HCT116 (cell line): ENCODE data around the gene OPCML. TPM values are rescaled to one million over a fixed set of nuclear protein-coding genes. Genes with fewer than 3 reads are reported as not detected.

Experiments
- ATAC-seq: fragments of 200-7000 bp; cut with Tn5 transposase; 2 replicates; pipeline ENCODE4 v1.9.1; 2020; ENCODE audit warnings: mild to moderate bottlenecking, moderate library complexity
- BruUV-seq: library from RNA; stranded (reverse); fragments of 400-500 nt; replicated peaks from 2 replicates; lab custom pipeline; 2021; lab: Mats Ljungman, UMichigan
- CTCF ChIA-PET: fragments of 300-600 bp; sonication (Branson Sonifier 250); formaldehyde crosslinking; loops from one replicate; lab custom pipeline; 2021; ENCODE audit warnings: antibody characterized with exemption; lab: Charles Lee
- POLR2A ChIA-PET: fragments of 300-600, 350-600 bp; sonication (Branson Sonifier 250); formaldehyde crosslinking; loops from one replicate; lab custom pipeline; 2021; ENCODE audit warnings: antibody characterized with exemption; lab: Charles Lee
- RAD21 ChIA-PET, 2 experiments: fragments of 300-600 bp; sonication (Branson Sonifier 250); formaldehyde crosslinking; loops; one replicate each; lab custom pipeline; 2023; ENCODE audit warnings: low total read pairs in 2 of 2; ENCODE audit not compliant: uncharacterized antibody in 2 of 2, unreplicated experiment in 2 of 2, low non-redundant PET in 1 of 2; lab: Charles Lee
- DNase-seq: peaks from one replicate; pipeline ENCODE4 v3.0.0-alpha.2; 2010; ENCODE audit warnings: low read depth, low spot score
- H2AFZ ChIP-seq: fragments of 200-600 bp; shearing (Covaris generic), sonication (generic); 2 replicates; pipeline ENCODE4 v1.6.1; 2017; ENCODE audit warnings: low read depth, mixed run types, mixed read lengths, antibody characterized with exemption, low read length; ENCODE audit not compliant: poor library complexity, severe bottlenecking
- H3K27ac ChIP-seq: 2 replicates; pipeline ENCODE4 v1.5.1; 2012; ENCODE audit warnings: low read depth, low read length
- H3K27me3 ChIP-seq: fragments of 200-600 bp; sonication (generic); 2 replicates; pipeline ENCODE4 v1.6.1; 2016; ENCODE audit warnings: mixed run types, low read length, mixed read lengths; ENCODE audit not compliant: insufficient read depth
- H3K36me3 ChIP-seq, 2 experiments: fragments of 200-500 bp in 1 of 2; fragments of 200-600 bp in 1 of 2; sonication (Bioruptor generic) in 1 of 2; sonication (generic) in 1 of 2; 2 replicates each; pipeline versions ENCODE4 v1.5.1 to v1.6.1; 2014 to 2016; ENCODE audit warnings: low read length in 2 of 2, inconsistent platforms in 1 of 2, mixed read lengths in 1 of 2, mixed run types in 1 of 2; ENCODE audit not compliant: insufficient read depth in 2 of 2, control insufficient read depth in 1 of 2
- H3K4me1 ChIP-seq, 2 experiments: fragments of 200-600 bp in 1 of 2; sonication (generic) in 1 of 2; 2 replicates each; pipeline versions ENCODE4 v1.5.1 to v1.6.1; 2012 to 2017; ENCODE audit warnings: low read length in 2 of 2, inconsistent platforms in 1 of 2, mild to moderate bottlenecking in 1 of 2, mixed read lengths in 1 of 2, mixed run types in 1 of 2, moderate library complexity in 1 of 2; ENCODE audit not compliant: insufficient read depth in 2 of 2, control insufficient read depth in 1 of 2
- H3K4me2 ChIP-seq: fragments of 200-600 bp; sonication (generic); 2 replicates; pipeline ENCODE4 v1.6.1; 2017; ENCODE audit warnings: mixed run types, low read length, mixed read lengths
- H3K4me3 ChIP-seq, 2 experiments: fragments of 200-600 bp in 1 of 2; sonication (generic) in 1 of 2; replicated peaks in 1 of 2; 2 replicates each; pipeline ENCODE4 v1.5.1; 2011 to 2016; ENCODE audit warnings: low read length in 2 of 2, control low read depth in 1 of 2, low read depth in 1 of 2, mild to moderate bottlenecking in 1 of 2, mixed read lengths in 1 of 2, mixed run types in 1 of 2
- H3K79me2 ChIP-seq: fragments of 200-600 bp; sonication (generic); 2 replicates; pipeline ENCODE4 v1.6.1; 2017; ENCODE audit warnings: mild to moderate bottlenecking, mixed run types, low read length, moderate library complexity, mixed read lengths; ENCODE audit not compliant: insufficient read depth
- H3K9ac ChIP-seq: fragments of 200-600 bp; sonication (generic); 2 replicates; pipeline ENCODE4 v1.6.1; 2016; ENCODE audit warnings: low read length, mixed read lengths
- H3K9me2 ChIP-seq: fragments of 200-600 bp; sonication (generic), shearing (Covaris generic); 2 replicates; pipeline ENCODE4 v1.6.1; 2017; ENCODE audit warnings: mixed run types, mild to moderate bottlenecking, moderate library complexity; ENCODE audit not compliant: insufficient read depth
- H3K9me3 ChIP-seq, 2 experiments: fragments of 200-500 bp in 1 of 2; fragments of 200-600 bp in 1 of 2; sonication (Bioruptor generic) in 1 of 2; sonication (generic) in 1 of 2; 2 replicates each; pipeline ENCODE4 v1.6.1; 2014 to 2017; ENCODE audit warnings: low read length in 2 of 2, mixed read lengths in 2 of 2, inconsistent platforms in 1 of 2, low read depth in 1 of 2, mild to moderate bottlenecking in 1 of 2, mixed run types in 1 of 2, moderate library complexity in 1 of 2; ENCODE audit not compliant: control insufficient read depth in 1 of 2, insufficient read depth in 1 of 2
- H4K20me1 ChIP-seq: fragments of 200-600 bp; sonication (generic), shearing (Covaris generic); 2 replicates; pipeline ENCODE4 v1.6.1; 2017; ENCODE audit warnings: mixed run types, mild to moderate bottlenecking, moderate library complexity; ENCODE audit not compliant: insufficient read depth
- CEBPB ChIP-seq: IDR thresholded peaks from 2 replicates; pipeline ENCODE4 v1.6.1; 2012; ENCODE audit warnings: low read depth
- EGR1 ChIP-seq: IDR thresholded peaks from 2 replicates; pipeline ENCODE4 v1.6.1; 2012; ENCODE audit warnings: low read depth
- ELF1 ChIP-seq: IDR thresholded peaks from 2 replicates; pipeline ENCODE4 v1.6.1; 2012; ENCODE audit warnings: low read depth, borderline replicate concordance
- EZH2phosphoT487 ChIP-seq: fragments of 200-600 bp; IDR thresholded peaks from 2 replicates; pipeline ENCODE4 v1.6.1; 2018; ENCODE audit warnings: antibody characterized with exemption, borderline replicate concordance
- POLR2A ChIP-seq: IDR thresholded peaks from 2 replicates; pipeline ENCODE4 v1.7.0; 2011; ENCODE audit warnings: borderline replicate concordance; ENCODE audit not compliant: insufficient read depth, insufficient read length; ENCODE audit errors: extremely low read depth
- POLR2AphosphoS5 ChIP-seq: IDR thresholded peaks from 2 replicates; pipeline ENCODE4 v1.6.1; 2011; ENCODE audit warnings: mild to moderate bottlenecking, low read depth, low read length, moderate library complexity
- RAD21 ChIP-seq: IDR thresholded peaks from 2 replicates; pipeline ENCODE4 v1.6.1; 2012; ENCODE audit warnings: low read depth, mild to moderate bottlenecking
- REST ChIP-seq: IDR thresholded peaks from 2 replicates; pipeline ENCODE4 v1.6.1; 2012; ENCODE audit warnings: low read depth
- SIN3A ChIP-seq: IDR thresholded peaks from 2 replicates; pipeline ENCODE4 v1.6.1; 2012; ENCODE audit warnings: low read depth
- SP1 ChIP-seq: IDR thresholded peaks from 2 replicates; pipeline ENCODE4 v1.6.1; 2012; ENCODE audit warnings: low read depth
- SRF ChIP-seq: IDR thresholded peaks from 2 replicates; pipeline ENCODE4 v1.6.1; 2012; ENCODE audit warnings: low read depth
- TCF7L2 ChIP-seq: IDR thresholded peaks from 2 replicates; pipeline ENCODE4 v1.7.0; 2011; ENCODE audit warnings: borderline replicate concordance, inconsistent platforms; ENCODE audit not compliant: insufficient read depth, insufficient read length; ENCODE audit errors: extremely low read depth
- YY1 ChIP-seq: IDR thresholded peaks from 2 replicates; pipeline ENCODE4 v1.6.1; 2011; ENCODE audit warnings: low read length, low read depth, moderate library complexity, mild to moderate bottlenecking; ENCODE audit not compliant: insufficient replicate concordance; ENCODE audit errors: extremely low read depth
- ZNF274 ChIP-seq: fragments of 200-500 bp; sonication (Bioruptor generic); IDR thresholded peaks from 2 replicates; pipeline ENCODE4 v1.6.1; 2014; ENCODE audit warnings: mild to moderate bottlenecking, low read depth, low read length, inconsistent platforms
- intact Hi-C: fragments of 100-400 bp; cut with micrococcal nuclease; formaldehyde crosslinking; loops from 2 replicates; pipeline ENCODE4 v1.10.0; 2022
- total RNA-seq: library from RNA; stranded (reverse); gene quantifications from one replicate; pipeline ENCODE4 v1.2.1, GENCODE V29; 2021; ENCODE audit not compliant: unreplicated experiment
- TF ChIP-seq, protein P1 (sequence below): IDR thresholded peaks from 2 replicates; pipeline ENCODE4 v1.6.1; 2011; ENCODE audit warnings: mild to moderate bottlenecking, low read length, moderate library complexity; ENCODE audit not compliant: insufficient replicate concordance; ENCODE audit errors: extremely low read depth
- TF ChIP-seq, protein P2 (sequence below): IDR thresholded peaks from 2 replicates; pipeline ENCODE4 v1.6.1; 2012
- TF ChIP-seq, protein P3 (sequence below), 3 experiments: fragments of 200-600 bp in 1 of 3; sonication (generic) in 1 of 3; IDR thresholded peaks in 2 of 3; conservative IDR thresholded peaks in 1 of 3; 2 replicates each; pipeline ENCODE4 v1.5.1; 2012 to 2017; ENCODE audit warnings: low read depth in 2 of 3, low read length in 2 of 3, antibody characterized with exemption in 1 of 3, borderline replicate concordance in 1 of 3, control low read depth in 1 of 3, mild to moderate bottlenecking in 1 of 3, mixed read lengths in 1 of 3, mixed run types in 1 of 3, moderate library complexity in 1 of 3; ENCODE audit not compliant: insufficient read depth in 1 of 3

Gene OPCML
- total RNA-seq, 1 experiment from 2014 or later: not detected

DNA sequence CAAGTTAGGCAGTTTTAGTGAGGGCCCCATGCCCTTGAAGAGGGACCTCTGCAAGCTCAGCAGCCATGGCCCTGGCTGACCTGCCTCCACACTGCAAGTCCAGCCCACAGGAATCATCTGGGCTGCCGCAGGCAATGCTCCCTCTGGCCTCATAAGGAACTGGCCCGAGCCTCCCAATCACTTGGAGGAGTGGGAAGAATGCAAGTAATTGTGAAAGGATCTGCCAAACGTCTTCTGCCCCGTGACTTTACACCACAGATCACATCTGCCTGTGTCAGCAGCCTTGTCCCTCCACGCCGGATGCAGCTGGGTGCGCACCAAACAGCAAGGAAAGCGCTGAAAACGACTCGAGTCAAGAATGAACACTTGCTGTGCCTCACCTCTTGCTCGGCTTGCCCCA lies 23.8 kb downstream of the OPCML start:
- no peak overlapping the region for H3K27ac ChIP-seq

More for the DNA sequence above, 23.8 kb downstream of the OPCML start:
- RAD21 ChIA-PET: no interaction called here
- Histone ChIP-seq H3K4me1 (no peaks in the 10 kb centered on the region), H3K79me2 (no peaks in the 10 kb centered on the region), H3K9ac (no peak overlapping the region), H3K9me3 (peaks cover 0 to 4% of the 10 kb centered on the region in 2 experiments; a peak in 2 of 4 replicates), H3K9me2 (no peaks in the 10 kb centered on the region), H3K4me3 (no peak overlapping the region), H2AFZ (no peak overlapping the region), H4K20me1 (no peaks in the 10 kb centered on the region), H3K36me3 (no peaks in the 10 kb centered on the region), H3K27me3 (no peaks in the 10 kb centered on the region), H3K4me2 (no peak overlapping the region)
- CTCF ChIA-PET: no interaction called here
- intact Hi-C loops: no loop called here
- POLR2A ChIA-PET: no interaction called here
- TF ChIP-seq ELF1 (no peak), EZH2phosphoT487 (no peak), SP1 (no peak), POLR2AphosphoS5 (no peak), RAD21 (no peak), SIN3A (no peak), TCF7L2 (no peak), YY1 (no peak), ZNF274 (no peak), REST (no peak), SRF (no peak), CEBPB (no peak), POLR2A (no peak), EGR1 (no peak)
- TF ChIP-seq, protein P1, sequence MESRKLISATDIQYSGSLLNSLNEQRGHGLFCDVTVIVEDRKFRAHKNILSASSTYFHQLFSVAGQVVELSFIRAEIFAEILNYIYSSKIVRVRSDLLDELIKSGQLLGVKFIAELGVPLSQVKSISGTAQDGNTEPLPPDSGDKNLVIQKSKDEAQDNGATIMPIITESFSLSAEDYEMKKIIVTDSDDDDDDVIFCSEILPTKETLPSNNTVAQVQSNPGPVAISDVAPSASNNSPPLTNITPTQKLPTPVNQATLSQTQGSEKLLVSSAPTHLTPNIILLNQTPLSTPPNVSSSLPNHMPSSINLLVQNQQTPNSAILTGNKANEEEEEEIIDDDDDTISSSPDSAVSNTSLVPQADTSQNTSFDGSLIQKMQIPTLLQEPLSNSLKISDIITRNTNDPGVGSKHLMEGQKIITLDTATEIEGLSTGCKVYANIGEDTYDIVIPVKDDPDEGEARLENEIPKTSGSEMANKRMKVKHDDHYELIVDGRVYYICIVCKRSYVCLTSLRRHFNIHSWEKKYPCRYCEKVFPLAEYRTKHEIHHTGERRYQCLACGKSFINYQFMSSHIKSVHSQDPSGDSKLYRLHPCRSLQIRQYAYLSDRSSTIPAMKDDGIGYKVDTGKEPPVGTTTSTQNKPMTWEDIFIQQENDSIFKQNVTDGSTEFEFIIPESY: no peak
- TF ChIP-seq, protein P2, sequence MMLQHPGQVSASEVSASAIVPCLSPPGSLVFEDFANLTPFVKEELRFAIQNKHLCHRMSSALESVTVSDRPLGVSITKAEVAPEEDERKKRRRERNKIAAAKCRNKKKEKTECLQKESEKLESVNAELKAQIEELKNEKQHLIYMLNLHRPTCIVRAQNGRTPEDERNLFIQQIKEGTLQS: no peak
- TF ChIP-seq, protein P3, sequence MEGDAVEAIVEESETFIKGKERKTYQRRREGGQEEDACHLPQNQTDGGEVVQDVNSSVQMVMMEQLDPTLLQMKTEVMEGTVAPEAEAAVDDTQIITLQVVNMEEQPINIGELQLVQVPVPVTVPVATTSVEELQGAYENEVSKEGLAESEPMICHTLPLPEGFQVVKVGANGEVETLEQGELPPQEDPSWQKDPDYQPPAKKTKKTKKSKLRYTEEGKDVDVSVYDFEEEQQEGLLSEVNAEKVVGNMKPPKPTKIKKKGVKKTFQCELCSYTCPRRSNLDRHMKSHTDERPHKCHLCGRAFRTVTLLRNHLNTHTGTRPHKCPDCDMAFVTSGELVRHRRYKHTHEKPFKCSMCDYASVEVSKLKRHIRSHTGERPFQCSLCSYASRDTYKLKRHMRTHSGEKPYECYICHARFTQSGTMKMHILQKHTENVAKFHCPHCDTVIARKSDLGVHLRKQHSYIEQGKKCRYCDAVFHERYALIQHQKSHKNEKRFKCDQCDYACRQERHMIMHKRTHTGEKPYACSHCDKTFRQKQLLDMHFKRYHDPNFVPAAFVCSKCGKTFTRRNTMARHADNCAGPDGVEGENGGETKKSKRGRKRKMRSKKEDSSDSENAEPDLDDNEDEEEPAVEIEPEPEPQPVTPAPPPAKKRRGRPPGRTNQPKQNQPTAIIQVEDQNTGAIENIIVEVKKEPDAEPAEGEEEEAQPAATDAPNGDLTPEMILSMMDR (IDR thresholded peaks at IDR 0.05 in 2 of 3, conservative IDR thresholded peaks at IDR 0.05 in 1 of 3; ENCODE audit: borderline replicate concordance in 1 of 3, insufficient read depth in 1 of 3, low read depth in 2 of 3, low read length in 2 of 3): no peak
- ATAC-seq (no peak), DNase-seq (no peak)
- no TSS peak for BruUV-seq
